GM19035 (cell line): ENCODE measurements around the gene CCR9.

ENCODE experiments used
- ATAC-seq: cut with Tn5 transposase; IDR thresholded peaks from one replicate; pipeline ENCODE4 v1.9.1; 2021; ENCODE audit not compliant: unreplicated experiment

CCR9 gene

GRCh38 chr3:45950686-45951600 lies 64.6 kb downstream of the CCR9 start:
- no peak for ATAC-seq

- no peak for ATAC-seq
Measured at GRCh38 chr3:45951946-45952345, 65.6 kb downstream of the CCR9 start.

- no peak for ATAC-seq
Measured at GRCh38 chr3:45952456-45952855, 66.1 kb downstream of the CCR9 start.
